GM12878 (cell line): ENCODE data around the gene OR10G8. TPM values are rescaled to one million over a fixed set of nuclear protein-coding genes. Genes with fewer than 3 reads are reported as not detected.

ENCODE experiments used
- ATAC-seq: fragments of 200-7000 bp; cut with Tn5 transposase; 3 replicates; pipeline ENCODE4 v1.9.1; 2020; ENCODE audit warnings: mild to moderate bottlenecking, moderate library complexity
- BruUV-seq: library from RNA; stranded (reverse); fragments of 400-500 nt; replicated peaks from 2 replicates; lab custom pipeline; 2021; lab: Mats Ljungman, UMichigan
- CTCF ChIA-PET: fragments of 300-600 bp; sonication (Branson Sonifier 250); formaldehyde crosslinking; extraction: SDS; loops from one replicate; lab custom pipeline; 2021; ENCODE audit warnings: inconsistent platforms; lab: Yijun Ruan, JAX
- POLR2A ChIA-PET: fragments of 350-600 bp; formaldehyde crosslinking; extraction: SDS; loops from one replicate; lab custom pipeline; 2021; ENCODE audit warnings: inconsistent platforms; lab: Charles Lee
- RAD21 ChIA-PET: fragments of 300-600 bp; sonication (Branson Sonifier 250); formaldehyde crosslinking; loops from one replicate; lab custom pipeline; 2023; ENCODE audit warnings: antibody characterized with exemption; ENCODE audit not compliant: unreplicated experiment; lab: Charles Lee
- SMC1A ChIA-PET: fragments of 300-600 bp; sonication (Branson Sonifier 250); formaldehyde crosslinking; loops from one replicate; lab custom pipeline; 2023; ENCODE audit not compliant: unreplicated experiment, uncharacterized antibody; lab: Charles Lee
- DNase-seq: peaks from one replicate; pipeline ENCODE4 v3.0.0-alpha.2; 2011; ENCODE audit warnings: low read depth, low spot score
- FAIRE-seq: peaks from 3 replicates; lab custom pipeline; 2011; peaks lifted over from hg19 to GRCh38; lab: Jason Lieb, UNC
- H2AFZ ChIP-seq: 2 replicates; pipeline ENCODE4 v1.6.0; 2011; ENCODE audit warnings: low read depth, low read length, control low read depth; ENCODE audit not compliant: control insufficient read depth
- H3K27ac ChIP-seq: 2 replicates; pipeline ENCODE4 v1.5.1; 2011; ENCODE audit warnings: control low read depth; ENCODE audit not compliant: control insufficient read depth, insufficient read depth
- H3K27me3 ChIP-seq, 2 experiments: replicated peaks in 1 of 2; 2 replicates each; pipeline versions ENCODE4 v1.6.0 to v1.6.1; 2011; ENCODE audit warnings: low read length in 1 of 2; ENCODE audit not compliant: control insufficient read depth in 2 of 2, insufficient read depth in 2 of 2
- H3K36me3 ChIP-seq, 2 experiments: 2 replicates each; pipeline ENCODE4 v1.5.1; 2011; ENCODE audit warnings: low read length in 1 of 2; ENCODE audit not compliant: control insufficient read depth in 2 of 2, insufficient read depth in 2 of 2
- H3K4me1 ChIP-seq: 2 replicates; pipeline ENCODE4 v1.6.1; 2011; ENCODE audit warnings: mild to moderate bottlenecking, low read length, moderate library complexity, mixed read lengths; ENCODE audit not compliant: control insufficient read depth, insufficient read depth
- H3K4me2 ChIP-seq: 2 replicates; pipeline ENCODE4 v1.6.0; 2011; ENCODE audit warnings: control low read depth; ENCODE audit not compliant: control insufficient read depth, insufficient read depth
- H3K4me3 ChIP-seq: fragments of 200-600 bp; sonication (generic); 2 replicates; pipeline ENCODE4 v1.5.1; 2016
- H3K79me2 ChIP-seq: 2 replicates; pipeline ENCODE4 v1.6.0; 2011; ENCODE audit warnings: low read length; ENCODE audit not compliant: control insufficient read depth, insufficient read depth
- H3K9ac ChIP-seq: 2 replicates; pipeline ENCODE4 v1.8.0; 2011; ENCODE audit warnings: low read length, control low read depth, mixed read lengths; ENCODE audit not compliant: control insufficient read depth, insufficient read depth
- H3K9me3 ChIP-seq: replicated peaks from 3 replicates; pipeline ENCODE4 v1.5.1; 2011; ENCODE audit warnings: mild to moderate bottlenecking, low read length; ENCODE audit not compliant: control insufficient read depth, insufficient read depth
- H4K20me1 ChIP-seq: 2 replicates; pipeline ENCODE4 v1.6.0; 2011; ENCODE audit not compliant: control insufficient read depth, insufficient read depth
- BCL3 ChIP-seq: IDR thresholded peaks from 2 replicates; pipeline ENCODE4 v1.6.1; 2011; ENCODE audit warnings: borderline replicate concordance, low read depth, mild to moderate bottlenecking, moderate library complexity, low read length; ENCODE audit not compliant: insufficient read depth, poor library complexity, severe bottlenecking
- CHD2 ChIP-seq: IDR thresholded peaks from 2 replicates; pipeline ENCODE4 v1.6.1; 2011; ENCODE audit warnings: low read depth, low read length, improper control_type of control experiment, borderline replicate concordance
- E2F4 ChIP-seq: IDR thresholded peaks from 2 replicates; pipeline ENCODE4 v1.6.1; 2012; ENCODE audit warnings: low read depth, low read length, improper control_type of control experiment
- RUNX3 ChIP-seq: IDR thresholded peaks from 2 replicates; pipeline ENCODE4 v1.6.1; 2012; ENCODE audit warnings: low read length, inconsistent platforms
- ZNF622 ChIP-seq: fragments of 450-650 bp; IDR thresholded peaks from 2 replicates; pipeline ENCODE4 v1.6.1; 2017; ENCODE audit warnings: mild to moderate bottlenecking, inconsistent platforms
- ZZZ3 ChIP-seq: IDR thresholded peaks from 2 replicates; pipeline ENCODE4 v1.6.1; 2011; ENCODE audit warnings: low read depth; ENCODE audit not compliant: control insufficient read depth, insufficient read length
- WGBS: methylation state at CpG from one replicate; pipeline ENCODE4 v1.1.6; 2016; ENCODE audit warnings: low lambda C conversion rate; ENCODE audit not compliant: insufficient replicate concordance, insufficient coverage; ENCODE audit errors: missing lambda C conversion rate; 5-methylcytosine and 5-hydroxymethylcytosine counted together
- in situ Hi-C: fragments of 300-500 bp; cut with MboI; formaldehyde crosslinking; loops from 9 replicates; pipeline ENCODE4 v1.14.3; 2018; ENCODE audit warnings: mixed read lengths
- intact Hi-C: fragments of 100-400 bp; cut with micrococcal nuclease; formaldehyde crosslinking; loops from one replicate; pipeline ENCODE4 v1.14.2; 2022; ENCODE audit not compliant: unreplicated experiment
- polyA plus RNA-seq, 11 experiments: library from polyadenylated mRNA; depleted of rRNA in 4 of 11; unstranded in 6 of 11; stranded (reverse) in 5 of 11; fragments of >200 nt; fragmentation: Nextera tagmentation in 4 of 11; fragmentation: Illumina TruSeq in 1 of 11; extraction: Ambion mirVana in 4 of 11; extraction: Trizol in 1 of 11; gene quantifications; 1 replicate in 1 of 11; 2 replicates in 10 of 11; pipeline versions ENCODE4 v1.2.1 to v1.2.3, GENCODE V29; 2011 to 2016; ENCODE audit warnings: inconsistent platforms in 2 of 11, missing spikeins in 2 of 11, low read depth in 1 of 11
- total RNA-seq, 4 experiments: library from RNA; depleted of rRNA in 3 of 4; stranded (reverse); fragments of >200 nt in 3 of 4; fragmentation: Illumina TruSeq in 1 of 4; extraction: Trizol in 1 of 4; gene quantifications; 2 replicates each; pipeline versions ENCODE4 v1.2.1 to v1.2.3, GENCODE V29; 2013 to 2021

OR10G8 gene
- total and polyA plus RNA-seq, 10 of the 15 experiments (the other 5 are each of a cell fraction or from before 2014, with no cell fraction given), result not detected

GRCh38 chr11:124039557-124039956, 13.0 kb downstream of the OR10G8 start:
- RAD21 ChIA-PET, result no interaction called here
- TF ChIP-seq CHD2 (no peak), E2F4 (no peak), RUNX3 (no peak), ZNF622 (no peak), BCL3 (no peak), ZZZ3 (no peak)
- TF ChIP-seq, all 136 proteins: peak for 0
- no peaks in the 10 kb centered on the region for H3K4me1 ChIP-seq
- WGBS, result 19% methylated on average over 9 of the region's 9 CpGs
- no peak overlapping the region for H3K27ac ChIP-seq
- H2AFZ ChIP-seq, result no peak overlapping the region
- no peaks in the 10 kb centered on the region for H4K20me1 ChIP-seq
- in situ Hi-C loops, result no loop called here
- no peak overlapping the region for H3K9ac ChIP-seq
- no peak overlapping the region for H3K4me2 ChIP-seq
- ATAC-seq, result no peak
- DNase-seq, result no peak
- H3K79me2 ChIP-seq, result no peaks in the 10 kb centered on the region
- no peak for FAIRE-seq
- H3K27me3 ChIP-seq, result 0 out of 4 replicates have a peak, but pooled peaks cover 0 to 2% of the 10 kb centered on the region in 2 experiments
- H3K36me3 ChIP-seq, result no peaks in the 10 kb centered on the region
- no TSS peak for BruUV-seq
- ChIA-PET CTCF (no interaction called here), POLR2A (no interaction called here), SMC1A (no interaction called here)
- H3K9me3 ChIP-seq, result no peaks in the 10 kb centered on the region
- H3K4me3 ChIP-seq, result no peak overlapping the region
- intact Hi-C loops, result no loop called here
